HEK293 (cell line): Measurements from ENCODE around the gene OTOP3.

Experiments used
- CTCF ChIA-PET: fragments of 350-600 bp; formaldehyde crosslinking; extraction: SDS; loops from one replicate; lab custom pipeline; 2021; ENCODE audit warnings: antibody characterized with exemption; lab: Yijun Ruan, JAX
- POLR2A ChIA-PET: fragments of 300-600 bp; formaldehyde crosslinking; extraction: SDS; loops from one replicate; lab custom pipeline; 2020; ENCODE audit warnings: antibody characterized with exemption, inconsistent platforms; lab: Yijun Ruan, JAX
- H3K27ac ChIP-seq: fragments of 200-500 bp; sonication (Bioruptor generic); 2 replicates; pipeline ENCODE4 v1.5.1; 2014; ENCODE audit warnings: low read depth, low read length, control low read depth, inconsistent platforms; ENCODE audit errors: extremely low read depth
- H3K36me3 ChIP-seq, 2 experiments: fragments of 200-500 bp in 1 of 2; sonication (Bioruptor generic) in 1 of 2; 1 replicate in 1 of 2; 2 replicates in 1 of 2; pipeline ENCODE4 v1.5.1; 2014 to 2017; ENCODE audit warnings: inconsistent platforms in 2 of 2, low read length in 2 of 2; ENCODE audit not compliant: control insufficient read depth in 2 of 2, insufficient read depth in 1 of 2
- H3K4me1 ChIP-seq: fragments of 200-500 bp; sonication (Bioruptor generic); 2 replicates; pipeline ENCODE4 v1.5.1; 2014; ENCODE audit warnings: mild to moderate bottlenecking, low read length, inconsistent platforms; ENCODE audit not compliant: control insufficient read depth, insufficient read depth
- H3K4me3 ChIP-seq: 2 replicates; pipeline ENCODE4 v1.5.1; 2011; ENCODE audit warnings: low read depth, mild to moderate bottlenecking, control low read depth, low read length, moderate library complexity
- H3K9me3 ChIP-seq: fragments of 200-500 bp; sonication (Bioruptor generic); 2 replicates; pipeline ENCODE4 v1.5.1; 2014; ENCODE audit warnings: low read depth, low read length, inconsistent platforms; ENCODE audit not compliant: control insufficient read depth, insufficient read depth
- INSM2 ChIP-seq: fragments of 450-650 bp; formaldehyde crosslinking; IDR thresholded peaks from 2 replicates; pipeline ENCODE4 v1.5.1; 2016; ENCODE audit warnings: missing biosample characterization, missing genetic modification characterization
- KLF1 ChIP-seq: fragments of 450-650 bp; formaldehyde crosslinking; IDR thresholded peaks from 2 replicates; pipeline ENCODE4 v1.5.1; 2016; ENCODE audit warnings: missing biosample characterization, missing genetic modification characterization
- SALL2 ChIP-seq: fragments of 450-650 bp; formaldehyde crosslinking; IDR thresholded peaks from 2 replicates; pipeline ENCODE4 v1.5.0; 2017; ENCODE audit warnings: missing biosample characterization, mild to moderate bottlenecking, missing genetic modification characterization, borderline replicate concordance
- SCRT2 ChIP-seq: fragments of 450-650 bp; formaldehyde crosslinking; IDR thresholded peaks from 2 replicates; pipeline ENCODE4 v1.5.1; 2016; ENCODE audit warnings: missing biosample characterization, missing genetic modification characterization
- SP2 ChIP-seq: fragments of 450-650 bp; formaldehyde crosslinking; IDR thresholded peaks from 2 replicates; pipeline ENCODE4 v1.5.1; 2016; ENCODE audit warnings: missing biosample characterization, missing genetic modification characterization
- ZBTB20 ChIP-seq: fragments of 450-650 bp; formaldehyde crosslinking; IDR thresholded peaks from 2 replicates; pipeline ENCODE4 v1.5.1; 2016; ENCODE audit warnings: missing biosample characterization, missing genetic modification characterization
- ZFHX2 ChIP-seq: fragments of 450-650 bp; formaldehyde crosslinking; conservative IDR thresholded peaks from 2 replicates; pipeline ENCODE4 v1.5.1; 2016; ENCODE audit warnings: missing biosample characterization, missing genetic modification characterization
- ZNF121 ChIP-seq: fragments of 450-650 bp; formaldehyde crosslinking; IDR thresholded peaks from 2 replicates; pipeline ENCODE4 v1.5.1; 2016; ENCODE audit warnings: missing biosample characterization, missing genetic modification characterization
- ZNF133 ChIP-seq: fragments of 450-650 bp; formaldehyde crosslinking; IDR thresholded peaks from 2 replicates; pipeline ENCODE4 v1.5.1; 2016; ENCODE audit warnings: missing biosample characterization, missing genetic modification characterization
- ZNF146 ChIP-seq: fragments of 450-650 bp; formaldehyde crosslinking; IDR thresholded peaks from 2 replicates; pipeline ENCODE4 v1.5.1; 2016; ENCODE audit warnings: missing biosample characterization, missing genetic modification characterization
- ZNF19 ChIP-seq: fragments of 450-650 bp; formaldehyde crosslinking; IDR thresholded peaks from 2 replicates; pipeline ENCODE4; 2016; ENCODE audit warnings: missing biosample characterization, missing genetic modification characterization, low read depth
- ZNF280C ChIP-seq: fragments of 450-650 bp; formaldehyde crosslinking; IDR thresholded peaks from 2 replicates; pipeline ENCODE4 v1.5.1; 2016; ENCODE audit warnings: missing biosample characterization, missing genetic modification characterization
- ZNF366 ChIP-seq: fragments of 450-650 bp; formaldehyde crosslinking; conservative IDR thresholded peaks from 2 replicates; pipeline ENCODE4 v1.5.1; 2016; ENCODE audit warnings: missing biosample characterization, missing genetic modification characterization
- ZNF423 ChIP-seq: fragments of 450-650 bp; formaldehyde crosslinking; IDR thresholded peaks from 2 replicates; pipeline ENCODE4 v1.5.1; 2016; ENCODE audit warnings: missing biosample characterization, missing genetic modification characterization
- ZNF529 ChIP-seq: fragments of 450-650 bp; formaldehyde crosslinking; IDR thresholded peaks from 2 replicates; pipeline ENCODE4 v1.5.1; 2017; ENCODE audit warnings: missing genetic modification characterization, missing biosample characterization; ENCODE audit not compliant: insufficient replicate concordance
- ZNF530 ChIP-seq: fragments of 450-650 bp; formaldehyde crosslinking; IDR thresholded peaks from 2 replicates; pipeline ENCODE4 v1.5.1; 2016; ENCODE audit warnings: low read depth, missing biosample characterization, missing genetic modification characterization
- ZNF585B ChIP-seq: fragments of 450-650 bp; formaldehyde crosslinking; IDR thresholded peaks from 2 replicates; pipeline ENCODE4 v1.5.1; 2016; ENCODE audit warnings: missing biosample characterization, missing genetic modification characterization
- ZNF596 ChIP-seq: fragments of 450-650 bp; IDR thresholded peaks from 2 replicates; pipeline ENCODE4 v1.5.0; 2018; ENCODE audit warnings: missing biosample characterization, mild to moderate bottlenecking, missing genetic modification characterization, moderate library complexity
- ZNF623 ChIP-seq: fragments of 450-650 bp; formaldehyde crosslinking; IDR thresholded peaks from 2 replicates; pipeline ENCODE4 v1.5.1; 2016; ENCODE audit warnings: missing biosample characterization, missing genetic modification characterization
- ZNF626 ChIP-seq: fragments of 450-650 bp; sonication (Bioruptor Pico); formaldehyde crosslinking; IDR thresholded peaks from 2 replicates; pipeline ENCODE4 v1.5.1; 2018; ENCODE audit warnings: missing biosample characterization, missing genetic modification characterization, inconsistent platforms
- ZNF629 ChIP-seq: fragments of 450-650 bp; formaldehyde crosslinking; IDR thresholded peaks from 2 replicates; pipeline ENCODE4 v1.5.1; 2017; ENCODE audit warnings: missing biosample characterization, missing genetic modification characterization
- ZNF639 ChIP-seq: fragments of 450-650 bp; formaldehyde crosslinking; IDR thresholded peaks from 2 replicates; pipeline ENCODE4 v1.5.1; 2016; ENCODE audit warnings: missing biosample characterization, missing genetic modification characterization
- ZNF777 ChIP-seq: fragments of 450-650 bp; formaldehyde crosslinking; IDR thresholded peaks from 2 replicates; pipeline ENCODE4 v1.5.1; 2017; ENCODE audit warnings: missing biosample characterization, missing genetic modification characterization, borderline replicate concordance

The OTOP3 gene

GRCh38 chr17:74954115-74954514 is 18.4 kb downstream of the OTOP3 start:
- CTCF ChIA-PET, result no interaction called here
- Histone ChIP-seq H3K36me3 (peaks cover 0 to 11% of the 10 kb centered on the region in 2 experiments; a peak in 2 of 3 replicates), H3K9me3 (no peaks in the 10 kb centered on the region), H3K27ac (no peak overlapping the region), H3K4me3 (no peak overlapping the region), H3K4me1 (no peaks in the 10 kb centered on the region)
- TF ChIP-seq ZNF629 (no peak), ZFHX2 (peak; percentile 34)
- POLR2A ChIA-PET, result no interaction called here

- ChIA-PET CTCF (interaction anchor here (4.9 kb wide), 1 partner anchor 162 kb away, joined by 42 read pairs; no protein-coding TSS in a partner anchor), POLR2A (no interaction called here)
- Histone ChIP-seq H3K4me3 (no peak overlapping the region), H3K9me3 (no peaks in the 10 kb centered on the region), H3K36me3 (peaks cover 0 to 13% of the 10 kb centered on the region in 2 experiments; a peak in 2 of 3 replicates), H3K27ac (no peak overlapping the region)
- TF ChIP-seq ZNF585B (tag by site-specific recombination) (no peak), SP2 (no peak), ZNF623 (tag by site-specific recombination) (peak; percentile 97)
- TF ChIP-seq, all 188 proteins: peak for 1
- no peaks in the 10 kb centered on the region for H3K4me1 ChIP-seq
Observed at GRCh38 chr17:74954665-74955421, 19.1 kb downstream of the OTOP3 start.

- no peak overlapping the region for H3K27ac ChIP-seq
- POLR2A ChIA-PET, result no interaction called here
- CTCF ChIA-PET, result interaction anchor here (0.9 to 7.6 kb wide), 9 partner anchors 9 to 298 kb away, joined by 3 to 100 read pairs (median 25); partner anchors contain the start of genes MRPL58, OTOP2 and USH1G
- peaks cover 0 to 17% of the 10 kb centered on the region in 2 experiments; a peak in 2 of 3 replicates for H3K36me3 ChIP-seq
- no peaks in the 10 kb centered on the region for H3K9me3 ChIP-seq
- TF ChIP-seq ZNF530 (tag by site-specific recombination), result no peak
- TF ChIP-seq KLF1 (tag by site-specific recombination), result no peak
- no peak for TF ChIP-seq ZNF121 (tag by site-specific recombination)
- TF ChIP-seq ZNF133 (tag by site-specific recombination), result no peak
- TF ChIP-seq ZNF19 (tag by site-specific recombination), result no peak
- TF ChIP-seq ZNF639 (tag by site-specific recombination), result no peak
- TF ChIP-seq ZBTB20 (tag by site-specific recombination), result no peak
- no peak for TF ChIP-seq ZNF280C (tag by site-specific recombination)
- no peak for TF ChIP-seq SALL2 (tag by site-specific recombination)
- no peak for TF ChIP-seq ZNF366 (tag by site-specific recombination)
- no peak for TF ChIP-seq ZNF626 (tag by site-specific recombination)
- no peak for TF ChIP-seq SCRT2
- TF ChIP-seq INSM2 (tag by site-specific recombination), result no peak
- TF ChIP-seq ZNF777 (tag by site-specific recombination), result no peak
- no peak for TF ChIP-seq ZNF146 (tag by site-specific recombination)
- no peak for TF ChIP-seq ZNF596 (tag by site-specific recombination)
- no peak for TF ChIP-seq ZNF423 (tag by site-specific recombination)
- no peak for TF ChIP-seq ZNF529 (tag by site-specific recombination)
- H3K4me3 ChIP-seq, result no peak overlapping the region
- no peaks in the 10 kb centered on the region for H3K4me1 ChIP-seq
Observed at GRCh38 chr17:74956093-74956492, 20.4 kb downstream of the OTOP3 start.
